Endodermal cell (in vitro differentiated cells): ENCODE results near the gene SRSF4. TPM values are rescaled to one million over a fixed set of nuclear protein-coding genes. Genes with fewer than 3 reads are reported as not detected.
A peak's percentile ranks its signal among the peaks of the same experiment; 100 is the strongest.

ENCODE experiments used
- DNase-seq: peaks from one replicate; pipeline ENCODE4 v3.0.0-alpha.2; 2017
- H3K27ac ChIP-seq: 2 replicates; pipeline ENCODE4 v1.5.1; 2013; ENCODE audit warnings: mild to moderate bottlenecking, low read depth, low read length, moderate library complexity
- H3K27me3 ChIP-seq: 2 replicates; pipeline ENCODE4 v1.6.1; 2013; ENCODE audit warnings: mild to moderate bottlenecking, low read length, moderate library complexity; ENCODE audit not compliant: insufficient read depth, control insufficient read depth, poor library complexity, severe bottlenecking
- H3K36me3 ChIP-seq: 2 replicates; pipeline ENCODE4 v1.7.0; 2013; ENCODE audit warnings: mild to moderate bottlenecking, low read length, moderate library complexity; ENCODE audit not compliant: control insufficient read depth, insufficient read depth
- H3K4me1 ChIP-seq: one replicate; pipeline ENCODE4 v1.7.0; 2013; ENCODE audit warnings: low read length; ENCODE audit not compliant: control insufficient read depth, insufficient read depth
- H3K4me3 ChIP-seq: 2 replicates; pipeline ENCODE4 v1.5.1; 2013; ENCODE audit warnings: mild to moderate bottlenecking, low read length, moderate library complexity
- H3K9ac ChIP-seq: 2 replicates; pipeline ENCODE4 v1.6.1; 2013; ENCODE audit warnings: mild to moderate bottlenecking, low read length, moderate library complexity; ENCODE audit not compliant: poor library complexity, severe bottlenecking; ENCODE audit errors: extremely low read depth
- H3K9me3 ChIP-seq: 2 replicates; pipeline ENCODE4 v1.6.1; 2013; ENCODE audit warnings: mild to moderate bottlenecking, low read length, moderate library complexity; ENCODE audit not compliant: control insufficient read depth
- H3K27ac Mint-ChIP-seq: 2 replicates; pipeline ENCODE4 v1.8.0; 2020; ENCODE audit warnings: mixed read lengths
- H3K27me3 Mint-ChIP-seq: 2 replicates; pipeline ENCODE4 v1.8.0; 2021; ENCODE audit warnings: mild to moderate bottlenecking, mixed read lengths; ENCODE audit not compliant: insufficient read depth
- H3K36me3 Mint-ChIP-seq: 2 replicates; pipeline ENCODE4 v1.8.0; 2020; ENCODE audit warnings: low read depth, mixed read lengths
- H3K4me1 Mint-ChIP-seq: 2 replicates; pipeline ENCODE4 v1.8.0; 2020; ENCODE audit warnings: mixed read lengths
- H3K4me3 Mint-ChIP-seq: 2 replicates; pipeline ENCODE4 v1.8.0; 2020; ENCODE audit warnings: mild to moderate bottlenecking, moderate library complexity, mixed read lengths
- H3K9me3 Mint-ChIP-seq: 2 replicates; pipeline ENCODE4 v1.8.0; 2020; ENCODE audit warnings: mild to moderate bottlenecking, mixed read lengths
- WGBS, 2 experiments: methylation state at CpG; one replicate each; pipeline versions ENCODE4 v1.1.5 to v1.1.7; 2013; ENCODE audit warnings: missing lambda C conversion rate in 2 of 2, mixed read lengths in 1 of 2; ENCODE audit not compliant: insufficient coverage in 1 of 2, insufficient read length in 1 of 2; 5-methylcytosine and 5-hydroxymethylcytosine counted together
- total RNA-seq, 2 donors: library from RNA; stranded (reverse); fragmentation: NEBNext Ultra II Directional in 1 of 2; extraction: Animal tissue kit (Norgen Biotek cat#: 25700) in 1 of 2; gene quantifications; 2 replicates in 1 of 2; 3 replicates in 1 of 2; pipeline ENCODE4 v1.2.1, GENCODE V29; 2021
- TF ChIP-seq, protein P1 (sequence below): fragments of 200-600 bp; sonication (generic); conservative IDR thresholded peaks from 2 replicates; pipeline ENCODE4 v1.5.0; 2021; ENCODE audit warnings: antibody characterized with exemption, mild to moderate bottlenecking

The SRSF4 gene
- total RNA-seq, 2 donors from 2014 or later = 89.1 to 107 TPM

GRCh38 chr1:29119121-29119929 lies 62.4 kb downstream of the SRSF4 start:
- H3K9me3 Mint-ChIP-seq = no peaks in the 10 kb centered on the region
- H3K27ac Mint-ChIP-seq = no peak overlapping the region
- 96 to 100% methylated on average over 3 to 11 of the region's 12 CpGs for WGBS, 2 experiments
- no peaks in the 10 kb centered on the region for H3K9me3 ChIP-seq
- peaks cover 19% of the 10 kb centered on the region for H3K36me3 ChIP-seq
- no peak for DNase-seq
- H3K27me3 ChIP-seq = no peaks in the 10 kb centered on the region
- TF ChIP-seq, protein P1, sequence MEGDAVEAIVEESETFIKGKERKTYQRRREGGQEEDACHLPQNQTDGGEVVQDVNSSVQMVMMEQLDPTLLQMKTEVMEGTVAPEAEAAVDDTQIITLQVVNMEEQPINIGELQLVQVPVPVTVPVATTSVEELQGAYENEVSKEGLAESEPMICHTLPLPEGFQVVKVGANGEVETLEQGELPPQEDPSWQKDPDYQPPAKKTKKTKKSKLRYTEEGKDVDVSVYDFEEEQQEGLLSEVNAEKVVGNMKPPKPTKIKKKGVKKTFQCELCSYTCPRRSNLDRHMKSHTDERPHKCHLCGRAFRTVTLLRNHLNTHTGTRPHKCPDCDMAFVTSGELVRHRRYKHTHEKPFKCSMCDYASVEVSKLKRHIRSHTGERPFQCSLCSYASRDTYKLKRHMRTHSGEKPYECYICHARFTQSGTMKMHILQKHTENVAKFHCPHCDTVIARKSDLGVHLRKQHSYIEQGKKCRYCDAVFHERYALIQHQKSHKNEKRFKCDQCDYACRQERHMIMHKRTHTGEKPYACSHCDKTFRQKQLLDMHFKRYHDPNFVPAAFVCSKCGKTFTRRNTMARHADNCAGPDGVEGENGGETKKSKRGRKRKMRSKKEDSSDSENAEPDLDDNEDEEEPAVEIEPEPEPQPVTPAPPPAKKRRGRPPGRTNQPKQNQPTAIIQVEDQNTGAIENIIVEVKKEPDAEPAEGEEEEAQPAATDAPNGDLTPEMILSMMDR = no peak
- H3K9ac ChIP-seq = no peak overlapping the region
- H3K4me3 ChIP-seq = no peak overlapping the region
- H3K4me1 Mint-ChIP-seq = peaks cover 2% of the 10 kb centered on the region
- peaks cover 8% of the 10 kb centered on the region for H3K4me1 ChIP-seq
- H3K27ac ChIP-seq = no peak overlapping the region
- H3K27me3 Mint-ChIP-seq = no peaks in the 10 kb centered on the region
- peaks cover 21% of the 10 kb centered on the region for H3K36me3 Mint-ChIP-seq
- H3K4me3 Mint-ChIP-seq = no peak overlapping the region

DNA sequence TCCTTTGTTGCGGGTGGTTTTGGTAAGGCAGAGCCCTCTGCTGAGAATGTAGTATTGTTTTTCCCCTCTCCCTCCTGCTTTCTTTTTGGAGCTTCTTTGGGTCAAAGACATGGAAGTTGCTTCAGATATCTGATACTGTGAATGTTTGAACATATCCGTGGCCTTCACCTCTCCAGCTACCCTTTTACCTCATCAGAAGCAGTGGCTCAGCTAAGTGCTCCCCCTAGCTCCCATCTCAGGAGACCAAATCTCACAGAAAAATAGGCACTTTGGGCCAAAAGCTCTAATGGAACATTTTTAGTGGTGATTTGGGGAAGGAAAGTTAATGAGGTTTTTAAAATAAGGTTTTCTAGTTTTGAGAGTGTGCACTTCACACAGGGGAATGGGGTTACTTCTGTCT lies 64.3 kb downstream of the SRSF4 start:
- no peak overlapping the region for H3K4me3 Mint-ChIP-seq
- no peak for DNase-seq
- WGBS, 2 experiments = 93% methylated on average over 2 of the region's 2 CpGs; no CpG with 5 or more reads in 1 of the 2 experiments
- Histone ChIP-seq H3K27me3 (no peaks in the 10 kb centered on the region), H3K9ac (no peak overlapping the region), H3K27ac (no peak overlapping the region), H3K36me3 (peaks cover 19% of the 10 kb centered on the region), H3K4me3 (no peak overlapping the region), H3K9me3 (no peaks in the 10 kb centered on the region), H3K4me1 (peaks cover 13% of the 10 kb centered on the region)
- TF ChIP-seq, protein P1 = peak; percentile 69
- H3K27me3 Mint-ChIP-seq = no peaks in the 10 kb centered on the region
- H3K4me1 Mint-ChIP-seq = peaks cover 18% of the 10 kb centered on the region
- no peak overlapping the region for H3K27ac Mint-ChIP-seq
- H3K36me3 Mint-ChIP-seq = peaks cover 24% of the 10 kb centered on the region
- no peaks in the 10 kb centered on the region for H3K9me3 Mint-ChIP-seq

GRCh38 chr1:29114654-29115053 lies 67.0 kb downstream of the SRSF4 start:
- Mint-ChIP-seq H3K4me1 (peaks cover 22% of the 10 kb centered on the region), H3K27me3 (no peaks in the 10 kb centered on the region), H3K27ac (no peak overlapping the region), H3K36me3 (peaks cover 32% of the 10 kb centered on the region), H3K9me3 (no peaks in the 10 kb centered on the region), H3K4me3 (no peak overlapping the region)
- Histone ChIP-seq H3K9ac (no peak overlapping the region), H3K4me3 (no peak overlapping the region), H3K36me3 (peaks cover 19% of the 10 kb centered on the region), H3K27ac (no peak overlapping the region), H3K27me3 (no peaks in the 10 kb centered on the region), H3K4me1 (peaks cover 5% of the 10 kb centered on the region), H3K9me3 (no peaks in the 10 kb centered on the region)
- TF ChIP-seq, protein P1 = no peak
- no peak for DNase-seq
- WGBS, 2 experiments = 85% methylated on average over 1 of the region's 1 CpG; no CpG with 5 or more reads in 1 of the 2 experiments
